SK-N-SH treated with all-trans-retinoic acid at 6 μM for 48 hours (cell line): Measurements from ENCODE around the gene CCSER1.

Source experiments
- ARNTL ChIP-seq: fragments of 450-650 bp; formaldehyde crosslinking; IDR thresholded peaks from 2 replicates; pipeline ENCODE4 v1.5.0; 2020; ENCODE audit warnings: low read depth, mild to moderate bottlenecking, moderate library complexity, borderline replicate concordance
- BACH2 ChIP-seq: fragments of 250-450 bp; sonication (Bioruptor Pico); IDR thresholded peaks from 2 replicates; pipeline ENCODE4 v1.9.0; 2021; ENCODE audit warnings: mild to moderate bottlenecking, borderline replicate concordance
- ESRRG ChIP-seq: fragments of 250-450 bp; sonication (Bioruptor Pico); IDR thresholded peaks from 2 replicates; pipeline ENCODE4 v1.6.1; 2021; ENCODE audit warnings: mild to moderate bottlenecking
- ISL1 ChIP-seq: fragments of 250-450 bp; sonication (Bioruptor Pico); IDR thresholded peaks from 2 replicates; pipeline ENCODE4 v2.1.2; 2022; ENCODE audit warnings: mild to moderate bottlenecking, moderate library complexity
- RARB ChIP-seq: fragments of 250-450 bp; sonication (Bioruptor Pico); IDR thresholded peaks from 2 replicates; pipeline ENCODE4 v1.8.0; 2021; ENCODE audit warnings: mild to moderate bottlenecking, moderate library complexity
- SNAI2 ChIP-seq: fragments of 250-450 bp; sonication (Bioruptor Pico); IDR thresholded peaks from 2 replicates; pipeline ENCODE4 v1.5.0; 2020; ENCODE audit warnings: mild to moderate bottlenecking, moderate library complexity
- TCF4 ChIP-seq: fragments of 250-450 bp; sonication (Bioruptor Pico); IDR thresholded peaks from 2 replicates; pipeline ENCODE4 v1.8.0; 2021; ENCODE audit warnings: mild to moderate bottlenecking, moderate library complexity, borderline replicate concordance
- TOX ChIP-seq: fragments of 250-450 bp; sonication (Bioruptor Pico); IDR thresholded peaks from 2 replicates; pipeline ENCODE4 v1.8.0; 2021; ENCODE audit warnings: mild to moderate bottlenecking, moderate library complexity, borderline replicate concordance
- ZFP3 ChIP-seq: fragments of 250-450 bp; sonication (Bioruptor Pico); IDR thresholded peaks from 2 replicates; pipeline ENCODE4 v1.5.0; 2020; ENCODE audit warnings: mild to moderate bottlenecking, moderate library complexity
- ZFP30 ChIP-seq: fragments of 450-650 bp; formaldehyde crosslinking; IDR thresholded peaks from 2 replicates; pipeline ENCODE4 v1.5.0; 2022; ENCODE audit warnings: mild to moderate bottlenecking, moderate library complexity
- ZNF8 ChIP-seq: fragments of 450-650 bp; formaldehyde crosslinking; IDR thresholded peaks from 2 replicates; pipeline ENCODE4 v1.5.0; 2020; ENCODE audit warnings: mild to moderate bottlenecking, moderate library complexity
- TF ChIP-seq, protein P1 (sequence below): fragments of 250-450 bp; sonication (Bioruptor Pico); IDR thresholded peaks from 2 replicates; pipeline ENCODE4 v1.8.0; 2020; ENCODE audit warnings: mild to moderate bottlenecking, moderate library complexity, borderline replicate concordance
- TF ChIP-seq, protein P2 (sequence below): fragments of 250-450 bp; sonication (Bioruptor Pico); IDR thresholded peaks from 2 replicates; pipeline ENCODE4 v1.5.1; 2021; ENCODE audit warnings: mild to moderate bottlenecking, moderate library complexity

DNA sequence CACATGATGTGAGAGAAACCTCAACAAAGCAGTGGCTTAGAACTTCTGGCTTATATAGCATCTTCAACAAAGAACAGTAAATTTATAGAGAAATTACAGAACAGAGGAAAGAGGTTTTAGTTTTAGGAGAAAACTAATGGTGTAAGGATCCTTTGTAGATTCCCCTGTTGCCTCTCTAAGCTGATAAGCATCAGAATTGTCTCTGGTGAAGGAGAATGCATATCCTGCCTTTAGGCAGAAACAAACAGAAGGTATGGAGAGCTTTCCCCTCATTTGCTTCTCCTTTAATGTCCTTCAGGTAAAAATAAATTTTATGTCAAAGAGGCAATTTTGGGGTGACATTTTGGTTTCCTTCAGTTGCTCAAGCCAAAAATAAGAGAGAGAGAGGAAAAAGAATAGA lies 625.9 kb downstream of the CCSER1 start:
- TF ChIP-seq RARB = no peak
- TF ChIP-seq, protein P1, sequence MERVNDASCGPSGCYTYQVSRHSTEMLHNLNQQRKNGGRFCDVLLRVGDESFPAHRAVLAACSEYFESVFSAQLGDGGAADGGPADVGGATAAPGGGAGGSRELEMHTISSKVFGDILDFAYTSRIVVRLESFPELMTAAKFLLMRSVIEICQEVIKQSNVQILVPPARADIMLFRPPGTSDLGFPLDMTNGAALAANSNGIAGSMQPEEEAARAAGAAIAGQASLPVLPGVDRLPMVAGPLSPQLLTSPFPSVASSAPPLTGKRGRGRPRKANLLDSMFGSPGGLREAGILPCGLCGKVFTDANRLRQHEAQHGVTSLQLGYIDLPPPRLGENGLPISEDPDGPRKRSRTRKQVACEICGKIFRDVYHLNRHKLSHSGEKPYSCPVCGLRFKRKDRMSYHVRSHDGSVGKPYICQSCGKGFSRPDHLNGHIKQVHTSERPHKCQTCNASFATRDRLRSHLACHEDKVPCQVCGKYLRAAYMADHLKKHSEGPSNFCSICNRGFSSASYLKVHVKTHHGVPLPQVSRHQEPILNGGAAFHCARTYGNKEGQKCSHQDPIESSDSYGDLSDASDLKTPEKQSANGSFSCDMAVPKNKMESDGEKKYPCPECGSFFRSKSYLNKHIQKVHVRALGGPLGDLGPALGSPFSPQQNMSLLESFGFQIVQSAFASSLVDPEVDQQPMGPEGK (CRISPR knock-in tag) = no peak
- TF ChIP-seq BACH2 (CRISPR knock-in tag) = no peak
- no peak for TF ChIP-seq ARNTL (CRISPR knock-in tag)
- TF ChIP-seq, protein P2, sequence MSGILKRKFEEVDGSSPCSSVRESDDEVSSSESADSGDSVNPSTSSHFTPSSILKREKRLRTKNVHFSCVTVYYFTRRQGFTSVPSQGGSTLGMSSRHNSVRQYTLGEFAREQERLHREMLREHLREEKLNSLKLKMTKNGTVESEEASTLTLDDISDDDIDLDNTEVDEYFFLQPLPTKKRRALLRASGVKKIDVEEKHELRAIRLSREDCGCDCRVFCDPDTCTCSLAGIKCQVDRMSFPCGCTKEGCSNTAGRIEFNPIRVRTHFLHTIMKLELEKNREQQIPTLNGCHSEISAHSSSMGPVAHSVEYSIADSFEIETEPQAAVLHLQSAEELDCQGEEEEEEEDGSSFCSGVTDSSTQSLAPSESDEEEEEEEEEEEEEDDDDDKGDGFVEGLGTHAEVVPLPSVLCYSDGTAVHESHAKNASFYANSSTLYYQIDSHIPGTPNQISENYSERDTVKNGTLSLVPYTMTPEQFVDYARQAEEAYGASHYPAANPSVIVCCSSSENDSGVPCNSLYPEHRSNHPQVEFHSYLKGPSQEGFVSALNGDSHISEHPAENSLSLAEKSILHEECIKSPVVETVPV (CRISPR knock-in tag) = no peak
- no peak for TF ChIP-seq TOX
- TF ChIP-seq ZNF8 (CRISPR knock-in tag) = no peak
- TF ChIP-seq ISL1 (CRISPR knock-in tag) = no peak
- no peak for TF ChIP-seq ESRRG
- no peak for TF ChIP-seq TCF4 (CRISPR knock-in tag)
- no peak for TF ChIP-seq ZFP30
- no peak for TF ChIP-seq SNAI2 (CRISPR knock-in tag)
- TF ChIP-seq ZFP3 (CRISPR knock-in tag) = no peak
